CD14-positive monocyte (primary cell): ENCODE measurements around the gene USP9X. TPM values are rescaled to one million over a fixed set of nuclear protein-coding genes. Genes with fewer than 3 reads are reported as not detected.

Source experiments
- DNase-seq, 3 donors: peaks; one replicate each; pipeline ENCODE4 v3.0.0-alpha.2; 2011 to 2022
- H2AFZ ChIP-seq: 2 replicates; pipeline ENCODE4 v1.6.0; 2012; ENCODE audit warnings: mild to moderate bottlenecking, low read depth, low read length, inconsistent platforms; ENCODE audit not compliant: insufficient read depth, poor library complexity, severe bottlenecking
- H3K27ac ChIP-seq, 2 donors: 1 replicate in 1 of 2; 2 replicates in 1 of 2; pipeline ENCODE4 v1.5.1; 2012 to 2013; ENCODE audit warnings: low read length in 2 of 2, control low read depth in 1 of 2, inconsistent platforms in 1 of 2, low read depth in 1 of 2, mild to moderate bottlenecking in 1 of 2
- H3K27me3 ChIP-seq, 2 donors: one replicate each; pipeline versions ENCODE4 v1.6.0 to v1.6.1; 2011 to 2013; ENCODE audit warnings: low read length in 2 of 2; ENCODE audit not compliant: control insufficient read depth in 2 of 2, insufficient read depth in 2 of 2
- H3K36me3 ChIP-seq, 2 donors: replicated peaks in 1 of 2; 1 replicate in 1 of 2; 2 replicates in 1 of 2; pipeline versions ENCODE4 v1.5.1 to v1.6.1; 2012 to 2013; ENCODE audit warnings: low read length in 2 of 2, control low read depth in 1 of 2, inconsistent platforms in 1 of 2, mild to moderate bottlenecking in 1 of 2; ENCODE audit not compliant: insufficient read depth in 2 of 2, control insufficient read depth in 1 of 2
- H3K4me1 ChIP-seq, 2 donors: 1 replicate in 1 of 2; 2 replicates in 1 of 2; pipeline versions ENCODE4 v1.5.1 to v1.6.1; 2012 to 2013; ENCODE audit warnings: low read length in 2 of 2, control low read depth in 1 of 2, inconsistent platforms in 1 of 2, mild to moderate bottlenecking in 1 of 2, moderate library complexity in 1 of 2; ENCODE audit not compliant: insufficient read depth in 2 of 2, control insufficient read depth in 1 of 2
- H3K4me2 ChIP-seq: replicated peaks from 2 replicates; pipeline ENCODE3; 2012; ENCODE audit warnings: low read length, moderate library complexity, mild to moderate bottlenecking; ENCODE audit not compliant: poor library complexity, severe bottlenecking; ENCODE audit errors: extremely low read depth
- H3K4me3 ChIP-seq, 3 experiments: fragments of 200-600 bp in 1 of 3; sonication (generic) in 1 of 3; replicated peaks in 1 of 3; 1 replicate in 2 of 3; 2 replicates in 1 of 3; pipeline ENCODE4 v1.5.1; 2011 to 2013; ENCODE audit warnings: low read length in 3 of 3, mild to moderate bottlenecking in 3 of 3, control low read depth in 2 of 3, low read depth in 2 of 3, inconsistent platforms in 1 of 3, moderate library complexity in 1 of 3
- H3K79me2 ChIP-seq: 2 replicates; pipeline ENCODE4 v1.6.0; 2012; ENCODE audit warnings: mild to moderate bottlenecking, control low read depth, inconsistent platforms, low read length, moderate library complexity; ENCODE audit not compliant: insufficient read depth
- H3K9ac ChIP-seq: 2 replicates; pipeline ENCODE4 v1.6.0; 2017; ENCODE audit warnings: low read length, mild to moderate bottlenecking; ENCODE audit not compliant: insufficient read depth, poor library complexity, severe bottlenecking
- H3K9me3 ChIP-seq, 2 donors: replicated peaks in 1 of 2; 1 replicate in 1 of 2; 2 replicates in 1 of 2; pipeline versions ENCODE4 v1.5.1 to v1.6.1; 2012 to 2013; ENCODE audit warnings: low read length in 2 of 2, control low read depth in 1 of 2; ENCODE audit not compliant: control insufficient read depth in 1 of 2, insufficient read depth in 1 of 2
- H4K20me1 ChIP-seq: 2 replicates; pipeline ENCODE4 v1.6.0; 2012; ENCODE audit warnings: mild to moderate bottlenecking, low read length, control low read depth, moderate library complexity; ENCODE audit not compliant: insufficient read depth
- H3K27ac Mint-ChIP-seq, 7 donors: one replicate each; pipeline ENCODE4 v1.8.0; 2020; ENCODE audit warnings: mild to moderate bottlenecking in 7 of 7, mixed read lengths in 7 of 7, moderate library complexity in 6 of 7, inconsistent platforms in 2 of 7
- H3K27me3 Mint-ChIP-seq, 3 donors: one replicate each; pipeline ENCODE4 v1.8.0; 2021 to 2022; ENCODE audit warnings: low read depth in 3 of 3, mild to moderate bottlenecking in 3 of 3, mixed read lengths in 3 of 3, moderate library complexity in 3 of 3, inconsistent platforms in 1 of 3
- H3K36me3 Mint-ChIP-seq, 2 donors: one replicate each; pipeline ENCODE4 v1.8.0; 2020; ENCODE audit warnings: mixed read lengths in 2 of 2, inconsistent platforms in 1 of 2, mild to moderate bottlenecking in 1 of 2
- H3K4me1 Mint-ChIP-seq: one replicate; pipeline ENCODE4 v1.8.0; 2020; ENCODE audit warnings: mild to moderate bottlenecking, mixed read lengths
- H3K4me3 Mint-ChIP-seq, 2 donors: one replicate each; pipeline ENCODE4 v1.8.0; 2020; ENCODE audit warnings: mild to moderate bottlenecking in 2 of 2, mixed read lengths in 2 of 2, moderate library complexity in 1 of 2
- H3K9me3 Mint-ChIP-seq, 7 donors: one replicate each; pipeline ENCODE4 v1.8.0; 2020 to 2022; ENCODE audit warnings: mixed read lengths in 7 of 7, mild to moderate bottlenecking in 6 of 7, moderate library complexity in 6 of 7, inconsistent platforms in 2 of 7
- CTCF ChIP-seq: fragments of 200-600 bp; IDR thresholded peaks from one replicate; pipeline ENCODE4 v1.8.0; 2022; ENCODE audit warnings: antibody characterized with exemption, mild to moderate bottlenecking
- WGBS: methylation state at CpG from one replicate; pipeline ENCODE4 v1.1.5; 2013; ENCODE audit warnings: missing lambda C conversion rate; ENCODE audit not compliant: insufficient coverage; 5-methylcytosine and 5-hydroxymethylcytosine counted together
- intact Hi-C, 2 donors: fragments of 100-400 bp; cut with micrococcal nuclease; formaldehyde crosslinking; loops; one replicate each; pipeline versions ENCODE4 v1.15.0 to v1.15.1; 2023
- polyA plus RNA-seq, 3 donors: library from polyadenylated mRNA; depleted of rRNA in 1 of 3; unstranded in 2 of 3; stranded (reverse) in 1 of 3; fragments of 300-500 nt in 2 of 3; fragments of >200 nt in 1 of 3; fragmentation: Illumina TruSeq in 2 of 3; gene quantifications; 1 replicate in 2 of 3; 2 replicates in 1 of 3; pipeline ENCODE4 v1.2.3, GENCODE V29; 2012 to 2021

The USP9X gene
- polyA plus RNA-seq, 3 donors, result 8.3 to 16.1 (median 9.6) TPM

DNA sequence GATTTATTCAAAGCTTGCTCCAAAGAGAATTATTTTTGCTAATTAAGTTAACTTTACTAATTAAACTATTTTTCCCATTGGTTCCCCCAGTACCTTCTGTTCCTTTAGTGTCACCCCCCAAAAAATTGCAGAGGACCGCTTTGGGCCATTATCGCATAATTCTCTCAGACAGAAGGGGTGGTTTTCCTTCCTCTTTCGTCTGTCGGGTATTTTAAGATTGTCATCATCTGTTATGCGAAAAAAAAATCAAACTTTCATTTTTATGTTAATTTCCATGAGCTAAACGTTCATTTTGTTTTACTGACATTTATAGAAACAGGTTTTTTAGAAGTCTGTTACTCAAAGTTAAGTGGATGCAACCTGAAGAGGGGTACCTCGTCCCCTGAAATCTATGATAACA, 172.6 kb downstream of the USP9X start:
- DNase-seq, result no peak
- H3K36me3 Mint-ChIP-seq, result no peaks in the 10 kb centered on the region
- H3K36me3 ChIP-seq, result no peaks in the 10 kb centered on the region
- H3K27ac ChIP-seq, result no peak overlapping the region
- WGBS, result no CpG with 5 or more reads among the region's 7 CpGs
- H4K20me1 ChIP-seq, result no peaks in the 10 kb centered on the region
- no peaks in the 10 kb centered on the region for H3K27me3 ChIP-seq
- peaks cover 6 to 8% of the 10 kb centered on the region in 2 donors for H3K4me1 ChIP-seq
- H3K9ac ChIP-seq, result no peak overlapping the region
- intact Hi-C loops, result no loop called here
- H2AFZ ChIP-seq, result no peak overlapping the region
- no peaks in the 10 kb centered on the region for H3K79me2 ChIP-seq
- no peak overlapping the region for H3K4me3 ChIP-seq
- H3K27ac Mint-ChIP-seq, result no peak overlapping the region
- peaks cover 2 to 6% (median 4%) of the 10 kb centered on the region in 7 donors for H3K9me3 Mint-ChIP-seq
- no peak overlapping the region for H3K4me3 Mint-ChIP-seq
- TF ChIP-seq CTCF, result no peak
- H3K4me2 ChIP-seq, result peak overlapping the region; percentile 4
- H3K4me1 Mint-ChIP-seq, result peaks cover 10% of the 10 kb centered on the region
- H3K27me3 Mint-ChIP-seq, result peaks cover 0 to 25% (median 1%) of the 10 kb centered on the region in 3 donors
- H3K9me3 ChIP-seq, result no peaks in the 10 kb centered on the region

DNA sequence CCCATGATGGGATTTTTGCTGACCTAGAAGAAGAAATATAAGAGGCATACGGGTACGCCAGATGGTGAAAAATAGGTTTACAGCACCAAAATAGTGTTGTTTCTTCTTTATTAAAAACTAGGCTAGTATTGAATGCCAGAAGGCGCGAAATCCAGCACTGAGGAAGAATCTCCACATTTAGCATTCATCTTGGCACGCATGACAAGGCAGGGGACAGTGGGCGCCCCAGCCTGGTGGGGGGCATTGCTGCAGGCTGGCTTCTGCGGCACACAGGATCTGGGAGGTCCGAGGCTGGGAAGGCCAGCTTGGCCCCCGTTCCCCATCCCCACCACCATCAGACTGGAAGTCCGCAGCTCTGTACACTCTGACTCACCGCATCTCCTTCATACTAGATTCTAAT, 173.0 kb downstream of the USP9X start:
- no peak overlapping the region for H3K4me3 Mint-ChIP-seq
- H3K4me2 ChIP-seq, result peak overlapping the region; percentile 4
- no peak overlapping the region for H3K27ac Mint-ChIP-seq

More for the DNA sequence above, 173.0 kb downstream of the USP9X start:
- no peaks in the 10 kb centered on the region for H3K27me3 ChIP-seq
- DNase-seq, result no peak
- no peak overlapping the region for H3K9ac ChIP-seq
- no peaks in the 10 kb centered on the region for H3K9me3 ChIP-seq
- no peaks in the 10 kb centered on the region for H3K79me2 ChIP-seq
- Mint-ChIP-seq H3K27me3 (peaks cover 0 to 20% (median 0%) of the 10 kb centered on the region in 3 donors), H3K9me3 (peaks cover 2 to 8% (median 5%) of the 10 kb centered on the region in 7 donors), H3K4me1 (peaks cover 6% of the 10 kb centered on the region), H3K36me3 (no peaks in the 10 kb centered on the region)
- H3K4me3 ChIP-seq, result no peak overlapping the region
- H3K36me3 ChIP-seq, result no peaks in the 10 kb centered on the region
- H3K4me1 ChIP-seq, result peaks cover 1 to 4% of the 10 kb centered on the region in 2 donors
- H3K27ac ChIP-seq, result no peak overlapping the region
- TF ChIP-seq CTCF, result no peak
- no peak overlapping the region for H2AFZ ChIP-seq
- no peaks in the 10 kb centered on the region for H4K20me1 ChIP-seq
- intact Hi-C loops, result no loop called here
- 66% methylated on average over 3 of the region's 11 CpGs for WGBS
